SK-N-MC (cell line): ENCODE data around the gene RALGPS1.

ENCODE experiments used
- EZH2 ChIP-seq: fragments of 200-600 bp; sonication (generic); IDR thresholded peaks from one replicate; pipeline ENCODE4 v1.6.1; 2017; ENCODE audit warnings: antibody characterized with exemption
- FOXP2 ChIP-seq: optimal IDR thresholded peaks from 2 replicates; pipeline ENCODE3; 2011; ENCODE audit warnings: mild to moderate bottlenecking, moderate library complexity; ENCODE audit not compliant: insufficient read depth; ENCODE audit errors: extremely low read length, control extremely low read depth
- POLR2AphosphoS5 ChIP-seq: IDR thresholded peaks from 2 replicates; pipeline ENCODE4 v1.6.1; 2012; ENCODE audit warnings: mild to moderate bottlenecking, low read depth, low read length, borderline replicate concordance

DNA sequence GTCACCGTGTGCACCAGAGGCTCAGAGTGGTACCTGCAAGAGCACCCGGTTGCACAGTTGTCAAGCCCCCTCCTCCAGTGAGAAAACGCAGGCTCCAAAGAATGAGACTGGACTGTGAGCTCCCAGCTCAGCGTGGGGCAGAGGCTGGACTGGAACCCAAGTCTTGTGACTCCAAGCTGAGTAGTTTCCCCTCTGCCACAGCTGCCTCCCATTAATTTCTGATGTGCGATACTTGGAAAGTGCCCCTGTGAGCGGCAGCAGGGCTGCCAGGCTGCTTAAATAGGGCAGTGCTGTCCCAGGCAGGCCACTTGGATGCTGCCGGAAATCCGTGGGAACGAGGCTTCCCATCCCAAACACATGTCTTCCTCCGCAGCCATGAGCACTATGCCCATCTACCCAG, 270.1 kb downstream of the RALGPS1 start:
- TF ChIP-seq EZH2: no peak
- no peak for TF ChIP-seq POLR2AphosphoS5
- TF ChIP-seq FOXP2: no peak
